Inflammatory macrophage (primary cell): Measurements from ENCODE around the gene FBXW5.

Experiments
- DNase-seq, 2 donors: peaks; one replicate each; pipeline ENCODE4 v3.0.0-alpha.2; 2020 to 2022

The FBXW5 gene

DNA sequence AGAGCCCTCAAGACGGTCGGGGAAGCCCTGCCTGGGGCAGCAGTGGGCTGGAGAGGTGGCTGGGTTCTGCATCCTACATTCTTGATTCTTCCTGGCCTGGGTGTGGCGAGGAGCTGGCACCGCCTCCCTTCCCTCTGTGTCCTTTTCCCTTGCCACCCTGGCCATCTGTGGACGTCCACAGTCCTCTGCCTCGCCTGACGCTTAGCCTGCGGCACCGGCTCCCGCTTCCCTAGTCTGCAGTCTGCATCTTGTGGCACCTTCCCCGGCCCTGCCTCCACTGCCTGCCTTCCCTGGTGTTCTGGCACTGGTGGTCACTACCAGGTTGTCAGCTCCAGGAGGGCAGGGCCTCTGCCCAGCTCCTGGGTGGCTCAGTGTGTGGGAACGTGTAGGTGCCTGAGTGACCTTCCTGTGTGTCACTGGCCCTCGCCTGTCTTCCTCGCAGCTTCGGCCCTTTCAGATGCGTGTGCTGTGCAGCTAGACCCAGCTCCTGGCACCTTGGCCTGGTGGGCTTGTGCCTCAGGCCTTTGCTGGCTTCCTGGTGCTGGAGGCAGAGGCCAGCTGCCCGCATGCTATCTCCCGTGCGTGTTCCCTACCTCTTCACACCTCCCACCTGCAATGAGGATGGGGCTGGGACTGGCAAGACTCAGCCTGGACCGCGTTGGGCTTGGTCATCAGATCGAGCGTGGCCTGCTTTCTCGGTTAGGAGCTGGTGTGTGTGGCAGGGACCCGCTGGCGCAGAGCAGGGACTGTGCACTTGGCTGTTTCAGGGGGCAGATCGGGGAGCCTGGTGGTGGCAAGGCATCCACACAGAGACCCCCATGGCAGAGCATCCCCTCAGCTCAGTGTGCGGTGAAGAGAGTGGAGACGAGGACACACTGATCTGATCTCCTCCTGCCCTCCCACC, 37.3 kb downstream of the FBXW5 start:
- no peak for DNase-seq

DNA sequence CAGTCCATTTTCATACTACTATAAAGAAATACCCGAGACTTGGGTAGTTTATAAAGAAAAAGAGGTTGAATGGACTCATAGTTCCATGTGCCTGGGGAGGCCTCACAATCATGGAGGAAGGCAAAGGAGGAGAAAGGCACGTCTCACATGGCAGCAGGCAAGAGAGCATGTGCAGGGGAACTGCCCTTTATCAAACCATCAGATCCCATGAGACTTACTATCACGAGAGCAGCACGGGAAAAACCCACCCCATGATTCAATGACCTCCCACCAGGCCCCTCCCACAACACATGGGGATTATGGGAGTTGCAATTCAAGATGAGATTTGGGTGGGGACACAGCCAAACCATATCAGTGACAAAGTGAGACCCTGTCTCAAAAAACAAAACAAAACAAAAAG, 38.3 kb downstream of the FBXW5 start:
- no peak for DNase-seq

DNA sequence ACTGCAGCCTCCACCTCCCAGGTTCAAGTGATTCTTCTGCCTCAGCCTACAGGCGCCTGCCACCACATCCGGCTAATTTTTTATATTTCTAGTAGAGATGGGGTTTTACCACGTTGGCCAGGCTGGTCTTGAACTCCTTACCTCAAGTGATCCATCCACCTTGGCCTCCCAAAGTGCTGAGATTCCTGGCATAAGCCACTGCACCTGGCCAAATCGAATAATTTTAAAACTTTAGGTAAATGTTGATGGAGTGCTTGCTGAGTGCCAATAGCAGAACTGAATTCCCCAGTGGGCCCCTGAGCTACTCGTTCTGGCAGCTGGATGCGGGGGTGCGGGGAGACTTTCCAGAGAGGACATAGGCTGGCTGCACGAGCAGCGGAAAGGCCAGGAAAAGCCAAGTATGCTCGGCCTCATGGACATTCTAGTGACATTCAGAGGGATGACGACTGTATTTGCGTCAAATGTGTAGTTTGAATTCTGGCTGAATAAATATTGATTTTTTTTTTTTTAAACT, 41.4 kb downstream of the FBXW5 start:
- no peak for DNase-seq

DNA sequence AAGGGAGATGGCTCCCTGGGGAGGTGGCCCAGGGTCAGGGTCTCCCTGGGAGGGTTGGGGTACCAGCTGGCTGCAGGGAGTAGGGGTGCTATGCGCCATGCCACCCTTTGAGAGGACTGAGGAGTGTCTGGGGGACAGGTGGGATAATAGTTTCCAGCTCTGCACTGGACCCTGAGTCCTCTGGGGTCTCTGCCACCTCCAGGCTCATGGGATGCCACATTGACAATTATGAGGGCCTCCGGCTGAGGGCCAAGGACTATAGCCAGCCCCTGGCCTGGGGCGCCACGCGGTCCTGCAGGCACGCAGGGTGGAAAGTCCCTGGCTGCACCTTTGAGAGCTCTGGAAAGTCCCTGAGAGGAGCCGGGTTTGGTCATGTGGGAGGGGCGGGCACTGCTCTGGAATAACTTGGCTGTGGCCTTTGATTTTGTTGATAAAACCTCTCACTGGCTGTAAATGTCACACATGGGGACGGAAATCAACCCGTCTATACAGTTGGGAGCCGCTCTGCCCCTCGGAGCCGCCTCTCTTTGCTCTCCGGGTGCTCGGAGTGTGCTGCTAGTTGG, 42.2 kb downstream of the FBXW5 start:
- DNase-seq: peak in 1 of 2 donors; percentile 44

DNA sequence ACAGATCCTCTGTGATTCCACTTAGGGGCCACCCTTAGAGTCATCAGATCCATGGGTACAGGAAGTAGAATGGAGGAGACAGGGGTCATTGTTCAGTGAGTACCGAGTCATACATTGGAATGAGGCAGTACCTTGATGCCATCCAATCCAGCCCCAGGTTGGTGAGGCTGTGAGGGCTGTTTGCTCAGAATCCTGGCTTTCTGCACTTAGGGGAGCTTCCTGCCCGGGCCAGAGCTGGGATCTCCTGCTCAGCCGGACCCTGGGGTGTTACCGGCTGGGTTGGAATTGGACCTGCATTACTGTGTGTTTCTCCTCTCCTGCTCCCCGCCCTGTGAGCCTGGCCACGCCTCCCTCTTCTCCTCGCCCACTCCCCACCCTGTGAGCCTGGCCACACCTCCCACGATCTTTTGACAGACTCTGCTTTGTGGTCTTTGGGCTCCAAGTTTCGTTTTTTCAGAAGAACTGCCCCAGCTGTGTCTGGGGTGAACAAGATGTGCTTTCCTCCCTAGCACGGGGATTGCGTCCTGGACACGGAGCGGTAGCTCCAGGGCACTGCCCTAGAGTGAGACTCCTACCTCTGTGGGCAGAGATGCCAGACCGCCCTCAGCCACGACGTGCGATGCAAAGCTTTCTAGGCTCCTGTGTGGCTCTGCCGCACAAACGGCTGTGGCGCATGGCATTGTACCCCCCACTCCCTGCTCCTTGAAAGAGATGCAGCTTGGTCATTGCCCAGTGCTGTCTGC, 42.9 kb downstream of the FBXW5 start:
- peak in 1 of 2 donors; percentile 36 for DNase-seq

DNA sequence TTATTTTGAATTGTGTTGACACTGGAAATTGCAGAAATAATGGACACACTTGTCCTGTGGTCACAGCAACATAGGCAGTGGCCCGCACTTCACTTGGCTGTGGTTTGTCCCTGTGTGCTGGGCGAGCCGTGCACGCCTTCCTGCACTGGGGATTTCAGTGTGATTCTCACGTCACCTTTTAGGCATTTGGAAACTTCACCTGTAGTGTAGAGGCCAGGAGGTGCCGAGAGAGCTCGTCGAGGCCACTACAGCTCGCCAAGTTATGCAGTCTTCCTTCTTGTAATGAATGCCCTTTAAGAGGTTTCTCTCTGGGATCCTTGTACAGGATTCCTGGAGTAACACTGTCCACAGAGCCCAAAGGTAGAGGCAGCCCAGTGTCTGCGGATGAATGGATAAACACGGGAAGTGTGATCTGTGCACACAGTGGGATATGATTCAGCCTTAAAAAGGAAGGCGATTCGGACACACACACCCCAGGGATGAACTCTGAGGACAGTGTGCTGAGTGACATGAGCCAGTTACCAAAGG, 43.5 kb downstream of the FBXW5 start:
- DNase-seq: no peak

DNA sequence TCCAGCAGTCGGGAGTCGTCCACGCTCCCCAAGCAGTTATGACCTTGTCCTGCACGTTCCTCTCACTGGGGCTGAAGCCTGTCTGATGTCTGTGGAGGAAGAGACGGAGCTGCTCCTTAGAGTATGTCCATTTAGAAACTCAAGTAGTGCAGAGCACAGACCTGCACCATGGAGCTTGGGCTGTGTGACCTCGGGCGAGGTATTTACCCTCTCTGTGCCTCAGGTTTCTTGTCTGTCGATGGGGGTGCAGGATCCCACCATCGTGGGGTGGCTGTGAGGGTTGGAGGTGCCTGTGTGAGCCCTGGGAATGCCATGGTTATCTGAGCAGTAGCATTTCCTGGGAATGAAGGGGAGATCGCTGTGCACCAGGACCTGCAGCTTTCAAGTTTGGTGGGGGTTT, 44.0 kb downstream of the FBXW5 start:
- no peak for DNase-seq

DNA sequence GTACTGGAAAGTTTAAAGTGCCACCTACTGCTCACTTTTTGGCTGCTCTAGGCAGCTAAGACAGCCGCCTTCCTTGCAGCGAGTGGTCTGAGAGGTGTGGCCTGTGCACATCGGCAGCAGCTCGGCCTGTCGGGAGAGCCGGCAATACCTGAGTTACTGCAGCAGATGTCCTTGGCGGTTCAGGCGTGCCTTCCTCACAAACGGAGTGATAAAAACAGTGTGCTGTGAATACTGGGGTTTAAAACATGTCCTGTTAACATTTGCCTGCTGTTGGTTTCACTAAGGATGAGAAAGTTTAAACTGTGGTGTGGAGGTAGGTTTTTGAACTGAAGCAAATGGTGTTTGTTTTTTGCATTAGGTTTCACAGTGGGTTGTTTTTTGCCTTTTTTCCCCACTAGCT, 45.3 kb downstream of the FBXW5 start:
- no peak for DNase-seq

DNA sequence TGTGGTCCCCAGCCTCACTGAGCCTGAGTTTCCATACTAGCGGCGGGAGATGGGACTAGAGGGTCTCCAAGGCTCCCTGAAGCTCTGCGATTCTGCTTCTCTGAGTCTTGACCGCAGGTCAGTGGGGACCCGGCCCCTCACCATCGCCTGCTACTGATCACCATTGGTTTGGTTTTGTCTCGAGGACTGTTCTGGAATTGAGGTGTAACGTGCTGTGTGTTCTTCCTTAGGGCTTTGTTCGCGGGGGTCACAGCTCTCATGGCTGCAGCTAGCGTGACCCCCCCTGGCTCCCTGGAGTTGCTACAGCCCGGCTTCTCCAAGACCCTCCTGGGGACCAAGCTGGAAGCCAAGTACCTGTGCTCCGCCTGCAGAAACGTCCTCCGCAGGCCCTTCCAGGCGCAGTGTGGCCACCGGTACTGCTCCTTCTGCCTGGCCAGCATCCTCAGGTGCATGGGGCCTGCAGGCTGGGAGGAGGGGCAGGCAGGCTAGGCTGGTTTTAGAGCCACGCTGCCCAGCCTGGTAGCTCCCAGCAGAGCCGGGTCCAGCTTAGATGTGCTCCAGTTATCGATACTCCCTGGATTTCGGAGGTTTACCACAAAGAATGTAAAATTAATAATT, 45.9 kb downstream of the FBXW5 start:
- no peak for DNase-seq

DNA sequence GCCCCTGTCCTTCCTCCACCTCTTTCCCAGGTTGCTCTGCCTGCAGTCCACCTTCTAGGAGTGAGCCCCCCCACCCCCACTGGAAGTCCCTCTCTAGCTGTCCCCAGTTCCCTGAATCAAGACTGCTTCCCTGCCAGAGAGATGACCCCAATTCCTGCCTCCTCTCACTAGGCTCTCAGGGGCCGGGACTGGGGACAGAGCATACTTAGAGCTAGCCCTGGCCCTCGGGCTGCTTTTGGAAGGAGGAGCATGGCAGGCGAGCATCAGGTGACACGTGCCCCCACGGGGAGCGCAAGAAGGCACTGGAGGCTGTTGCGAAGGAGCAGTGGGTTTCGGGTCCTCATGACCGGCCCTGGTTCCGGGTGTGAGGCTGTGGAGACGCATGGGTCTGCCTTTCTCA, 48.5 kb downstream of the FBXW5 start:
- no peak for DNase-seq

DNA sequence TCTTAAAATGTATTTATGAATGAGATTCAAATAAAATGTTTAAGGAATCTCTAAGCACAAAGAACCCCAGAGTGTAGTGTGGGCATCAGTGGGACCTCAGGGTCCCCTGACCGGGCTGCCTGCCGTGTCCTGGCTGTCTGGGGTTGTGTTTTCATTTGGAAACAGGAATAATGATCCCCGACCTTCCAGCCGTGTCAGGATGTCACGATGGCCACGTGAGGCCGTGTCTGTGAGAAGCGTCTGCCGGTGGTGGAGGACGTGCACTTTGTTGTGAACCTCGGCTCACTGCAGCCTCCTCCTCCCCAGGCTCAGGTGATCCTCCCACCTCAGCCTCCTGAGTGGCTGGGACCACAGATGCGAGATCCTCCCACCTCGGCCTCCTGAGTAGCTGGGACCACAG, 53.9 kb downstream of the FBXW5 start:
- no peak for DNase-seq
